ENCODE results near the gene CCDC169. TPM values are rescaled to one million over a fixed set of nuclear protein-coding genes. Genes with fewer than 3 reads are reported as not detected.

Gene CCDC169
- total RNA-seq, 2 experiments from 2014 or later: not detected

DNA sequence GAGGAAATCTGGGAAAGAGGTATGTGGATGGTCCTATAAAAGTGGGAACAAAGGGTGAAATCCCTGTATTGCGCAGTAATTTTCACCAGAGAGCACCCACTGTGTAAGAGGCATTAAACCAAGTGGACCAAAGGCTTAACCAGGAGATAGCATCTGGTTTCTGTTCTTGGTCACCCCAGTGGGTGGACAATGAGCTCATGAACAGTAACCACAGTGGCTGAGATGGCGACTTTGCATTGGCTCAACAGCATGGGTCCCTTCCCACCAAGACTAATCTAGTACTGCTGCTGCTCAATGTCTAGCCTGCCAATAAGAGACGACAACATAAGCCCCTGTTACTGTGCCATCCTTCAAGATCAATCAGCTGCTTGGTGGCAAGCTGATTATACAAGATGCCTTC is 36.6 kb downstream of the CCDC169 start:
- H3K27ac Mint-ChIP-seq: no peak overlapping the region
- no peak overlapping the region for H3K4me3 ChIP-seq (ENCODE audit: low read length)
- no peaks in the 10 kb centered on the region for H3K36me3 ChIP-seq (ENCODE audit: insufficient read depth, low read length)
- no peaks in the 10 kb centered on the region for H3K9me3 Mint-ChIP-seq
- peaks cover 0 to 20% of the 10 kb centered on the region in 2 experiments for H3K9me3 ChIP-seq (ENCODE audit: control insufficient read depth in 1 of 2, insufficient read depth in 1 of 2, low read length in 2 of 2)
- DNase-seq (no peak), ATAC-seq (ENCODE audit: poor library complexity) (no peak)
- no peaks in the 10 kb centered on the region for H3K36me3 Mint-ChIP-seq (ENCODE audit: low read depth)
- no peaks in the 10 kb centered on the region for H3K4me1 Mint-ChIP-seq (ENCODE audit: low read depth)
- TF ChIP-seq, protein P1, sequence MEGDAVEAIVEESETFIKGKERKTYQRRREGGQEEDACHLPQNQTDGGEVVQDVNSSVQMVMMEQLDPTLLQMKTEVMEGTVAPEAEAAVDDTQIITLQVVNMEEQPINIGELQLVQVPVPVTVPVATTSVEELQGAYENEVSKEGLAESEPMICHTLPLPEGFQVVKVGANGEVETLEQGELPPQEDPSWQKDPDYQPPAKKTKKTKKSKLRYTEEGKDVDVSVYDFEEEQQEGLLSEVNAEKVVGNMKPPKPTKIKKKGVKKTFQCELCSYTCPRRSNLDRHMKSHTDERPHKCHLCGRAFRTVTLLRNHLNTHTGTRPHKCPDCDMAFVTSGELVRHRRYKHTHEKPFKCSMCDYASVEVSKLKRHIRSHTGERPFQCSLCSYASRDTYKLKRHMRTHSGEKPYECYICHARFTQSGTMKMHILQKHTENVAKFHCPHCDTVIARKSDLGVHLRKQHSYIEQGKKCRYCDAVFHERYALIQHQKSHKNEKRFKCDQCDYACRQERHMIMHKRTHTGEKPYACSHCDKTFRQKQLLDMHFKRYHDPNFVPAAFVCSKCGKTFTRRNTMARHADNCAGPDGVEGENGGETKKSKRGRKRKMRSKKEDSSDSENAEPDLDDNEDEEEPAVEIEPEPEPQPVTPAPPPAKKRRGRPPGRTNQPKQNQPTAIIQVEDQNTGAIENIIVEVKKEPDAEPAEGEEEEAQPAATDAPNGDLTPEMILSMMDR (IDR thresholded peaks at IDR 0.05): no peak
- H3K27me3 Mint-ChIP-seq: peaks cover 8% of the 10 kb centered on the region
- H3K27ac ChIP-seq (ENCODE audit: low read depth in 1 of 2, low read length in 2 of 2): no peak overlapping the region
- CTCF ChIA-PET: no interaction called here
- intact Hi-C loops (cut with DNase I, micrococcal nuclease): no loop called here
- POLR2A ChIA-PET: interaction anchor here (1.0 kb wide), 1 partner anchor 11 kb away, joined by 3 read pairs; no protein-coding TSS in a partner anchor
- no peaks in the 10 kb centered on the region for H3K27me3 ChIP-seq (ENCODE audit: control insufficient read depth in 1 of 2, insufficient read depth in 2 of 2, low read length in 2 of 2)
- no peak overlapping the region for H3K4me3 Mint-ChIP-seq
- H3K4me1 ChIP-seq (ENCODE audit: insufficient read depth, low read length): no peaks in the 10 kb centered on the region

DNA sequence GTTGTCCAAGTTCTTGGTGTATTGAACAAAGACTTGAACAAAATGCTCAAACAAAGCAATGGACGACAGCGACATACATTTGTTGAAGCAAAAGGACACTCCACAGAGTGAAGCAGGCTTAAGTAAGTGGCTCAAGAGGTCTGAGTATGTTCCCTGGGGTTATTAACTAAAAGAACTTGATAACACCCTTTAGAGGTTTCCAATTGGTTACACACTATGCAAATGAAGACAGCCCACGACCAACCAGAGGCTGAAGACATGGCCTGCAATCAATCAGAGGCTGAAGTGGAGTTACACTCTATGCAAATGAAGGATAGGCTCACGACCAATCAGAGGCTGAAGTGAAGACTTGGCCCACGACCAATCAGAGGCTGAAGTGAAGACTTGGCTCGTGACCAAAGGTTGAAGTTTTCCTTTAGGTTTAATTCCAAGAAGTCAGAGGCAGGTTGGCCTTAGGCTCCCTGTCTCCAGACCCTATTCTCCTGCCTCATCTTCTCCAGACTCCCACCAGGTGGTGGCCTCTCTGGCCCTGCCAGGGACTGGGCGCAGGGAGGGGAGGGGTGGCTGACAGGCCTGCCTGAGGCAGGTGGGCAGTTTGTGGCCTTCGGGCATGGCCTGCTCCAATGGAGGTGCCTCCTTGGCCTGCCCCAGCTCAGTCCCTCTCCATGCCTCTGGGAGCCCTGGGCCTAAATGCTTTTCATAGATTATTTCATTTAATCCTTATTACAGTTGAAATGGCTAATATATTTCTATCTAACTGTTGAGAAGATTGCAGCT is 38.1 kb downstream of the CCDC169 start:
- H3K4me1 ChIP-seq (ENCODE audit: insufficient read depth, low read length): no peaks in the 10 kb centered on the region
- Mint-ChIP-seq H3K9me3 (no peaks in the 10 kb centered on the region), H3K4me1 (ENCODE audit: low read depth) (no peaks in the 10 kb centered on the region), H3K27me3 (peaks cover 8% of the 10 kb centered on the region), H3K36me3 (ENCODE audit: low read depth) (no peaks in the 10 kb centered on the region), H3K4me3 (no peak overlapping the region), H3K27ac (no peak overlapping the region)
- ChIA-PET CTCF (no interaction called here), POLR2A (no interaction called here)
- DNase-seq (no peak), ATAC-seq (ENCODE audit: poor library complexity) (no peak)
- H3K4me3 ChIP-seq (ENCODE audit: low read length): no peak overlapping the region
- no peak overlapping the region for H3K27ac ChIP-seq (ENCODE audit: low read depth in 1 of 2, low read length in 2 of 2)
- no peaks in the 10 kb centered on the region for H3K36me3 ChIP-seq (ENCODE audit: insufficient read depth, low read length)
- no peaks in the 10 kb centered on the region for H3K27me3 ChIP-seq (ENCODE audit: control insufficient read depth in 1 of 2, insufficient read depth in 2 of 2, low read length in 2 of 2)
- TF ChIP-seq, protein P1 (IDR thresholded peaks at IDR 0.05): no peak
- peaks cover 0 to 24% of the 10 kb centered on the region in 2 experiments for H3K9me3 ChIP-seq (ENCODE audit: control insufficient read depth in 1 of 2, insufficient read depth in 1 of 2, low read length in 2 of 2)
- intact Hi-C loops (cut with DNase I, micrococcal nuclease): no loop called here

DNA sequence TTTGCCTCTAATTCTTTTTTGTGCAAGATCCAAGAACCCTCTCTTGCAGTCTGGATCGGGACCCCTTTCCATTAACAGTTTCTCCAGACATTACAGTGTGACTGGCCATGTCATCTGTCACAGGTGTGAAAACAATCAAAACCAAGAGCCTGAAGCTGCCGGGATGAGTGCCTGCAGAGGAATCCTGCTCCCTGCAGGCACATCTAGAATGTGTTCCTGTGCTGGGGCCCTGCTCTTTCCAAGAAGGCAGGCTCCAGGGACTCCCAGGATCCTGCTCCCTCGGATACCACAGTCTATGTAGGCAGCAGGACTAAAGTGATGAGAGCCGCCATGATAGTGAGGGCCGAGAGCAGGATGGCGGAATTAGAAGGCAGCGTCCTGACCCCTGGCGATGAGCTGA is 38.8 kb downstream of the CCDC169 start:
- H3K4me3 Mint-ChIP-seq: no peak overlapping the region
- H3K27ac ChIP-seq (ENCODE audit: low read depth in 1 of 2, low read length in 2 of 2): no peak overlapping the region
- intact Hi-C loops (cut with DNase I, micrococcal nuclease): no loop called here
- ChIA-PET CTCF (no interaction called here), POLR2A (no interaction called here)
- no peak for DNase-seq
- no peak overlapping the region for H3K4me3 ChIP-seq (ENCODE audit: low read length)
- no peaks in the 10 kb centered on the region for H3K4me1 ChIP-seq (ENCODE audit: insufficient read depth, low read length)
- no peak overlapping the region for H3K27ac Mint-ChIP-seq
- no peaks in the 10 kb centered on the region for H3K4me1 Mint-ChIP-seq (ENCODE audit: low read depth)
- H3K9me3 ChIP-seq (ENCODE audit: control insufficient read depth in 1 of 2, insufficient read depth in 1 of 2, low read length in 2 of 2): peaks cover 0 to 24% of the 10 kb centered on the region in 2 experiments
- H3K36me3 Mint-ChIP-seq (ENCODE audit: low read depth): no peaks in the 10 kb centered on the region
- no peaks in the 10 kb centered on the region for H3K36me3 ChIP-seq (ENCODE audit: insufficient read depth, low read length)
- no peak for ATAC-seq (ENCODE audit: poor library complexity)
- TF ChIP-seq, protein P1 (IDR thresholded peaks at IDR 0.05): no peak
- H3K27me3 Mint-ChIP-seq: peaks cover 8% of the 10 kb centered on the region
- no peaks in the 10 kb centered on the region for H3K27me3 ChIP-seq (ENCODE audit: control insufficient read depth in 1 of 2, insufficient read depth in 2 of 2, low read length in 2 of 2)
- H3K9me3 Mint-ChIP-seq: no peaks in the 10 kb centered on the region
